H1 (cell line): Measurements from ENCODE around the gene FIGNL2. TPM values are rescaled to one million over a fixed set of nuclear protein-coding genes. Genes with fewer than 3 reads are reported as not detected.

Experiments used
- CTCF ChIA-PET: fragments of 300-600 bp; sonication (Branson Sonifier 250); formaldehyde crosslinking; loops from one replicate; lab custom pipeline; 2021; ENCODE audit not compliant: partially characterized antibody; lab: Charles Lee
- POLR2A ChIA-PET: fragments of 300-600 bp; sonication (Branson Sonifier 250); formaldehyde crosslinking; loops from one replicate; lab custom pipeline; 2021; ENCODE audit warnings: inconsistent platforms; ENCODE audit not compliant: partially characterized antibody; lab: Charles Lee
- DNase-seq, 2 experiments: peaks; one replicate each; pipeline versions ENCODE4 v3.0.0 to v3.0.0-alpha.2; 2010 to 2022; ENCODE audit warnings: low spot score in 2 of 2, low read depth in 1 of 2, mixed read lengths in 1 of 2
- FAIRE-seq: peaks from 2 replicates; lab custom pipeline; 2011; peaks lifted over from hg19 to GRCh38; lab: Jason Lieb, UNC
- H2AFZ ChIP-seq: 2 replicates; pipeline ENCODE4 v1.8.1; 2012; ENCODE audit warnings: low read length, inconsistent platforms
- H2AK5ac ChIP-seq: 2 replicates; pipeline ENCODE4 v1.6.1; 2013; ENCODE audit warnings: low read depth, low read length
- H2BK120ac ChIP-seq: replicated peaks from 2 replicates; pipeline ENCODE3; 2013; ENCODE audit warnings: low read depth, low read length, inconsistent platforms
- H2BK12ac ChIP-seq: 2 replicates; pipeline ENCODE4 v1.6.1; 2013; ENCODE audit warnings: low read depth, low read length
- H2BK15ac ChIP-seq: 2 replicates; pipeline ENCODE4 v1.6.1; 2013; ENCODE audit warnings: low read length
- H2BK20ac ChIP-seq: 2 replicates; pipeline ENCODE4 v1.6.1; 2013; ENCODE audit warnings: low read length
- H2BK5ac ChIP-seq: 2 replicates; pipeline ENCODE4 v1.6.1; 2013; ENCODE audit warnings: low read depth, low read length
- H3K14ac ChIP-seq: 2 replicates; pipeline ENCODE4 v1.6.1; 2013; ENCODE audit warnings: inconsistent platforms; ENCODE audit not compliant: insufficient read length
- H3K18ac ChIP-seq: 2 replicates; pipeline ENCODE4 v1.6.1; 2013; ENCODE audit warnings: low read length; ENCODE audit errors: extremely low read depth
- H3K23ac ChIP-seq: 2 replicates; pipeline ENCODE4 v1.6.1; 2013; ENCODE audit warnings: inconsistent platforms; ENCODE audit not compliant: insufficient read length
- H3K23me2 ChIP-seq: 2 replicates; pipeline ENCODE4 v1.6.1; 2013; ENCODE audit warnings: low read depth, low read length
- H3K27ac ChIP-seq: 2 replicates; pipeline ENCODE4 v1.6.1; 2011; ENCODE audit warnings: low read depth, low read length, inconsistent platforms
- H3K27me3 ChIP-seq, 4 experiments: replicated peaks in 1 of 4; 1 replicate in 1 of 4; 2 replicates in 3 of 4; pipeline versions ENCODE4 v1.6.1 to v1.8.1; 2011 to 2013; ENCODE audit warnings: low read length in 3 of 4, mild to moderate bottlenecking in 3 of 4, inconsistent platforms in 2 of 4, mixed read lengths in 2 of 4, moderate library complexity in 1 of 4; ENCODE audit not compliant: control insufficient read depth in 3 of 4, insufficient read depth in 3 of 4; ENCODE audit errors: extremely low read depth in 1 of 4
- H3K36me3 ChIP-seq, 4 experiments: 2 replicates each; pipeline versions ENCODE4 v1.6.1 to v1.8.1; 2011 to 2013; ENCODE audit warnings: mild to moderate bottlenecking in 4 of 4, low read length in 3 of 4, moderate library complexity in 2 of 4, control low read depth in 1 of 4, inconsistent platforms in 1 of 4; ENCODE audit not compliant: insufficient read depth in 4 of 4, control insufficient read depth in 2 of 4
- H3K4ac ChIP-seq: replicated peaks from 2 replicates; pipeline ENCODE3; 2013; ENCODE audit warnings: low read length, low read depth, mixed read lengths, inconsistent platforms; ENCODE audit not compliant: insufficient read length
- H3K4me1 ChIP-seq, 4 experiments: replicated peaks in 1 of 4; 1 replicate in 1 of 4; 2 replicates in 3 of 4; pipeline versions ENCODE4 v1.6.1 to v1.8.1; 2011 to 2013; ENCODE audit warnings: low read length in 3 of 4, inconsistent platforms in 2 of 4, mixed read lengths in 1 of 4; ENCODE audit not compliant: insufficient read depth in 4 of 4, control insufficient read depth in 3 of 4
- H3K4me2 ChIP-seq, 2 experiments: 2 replicates each; pipeline versions ENCODE4 v1.6.1 to v1.8.1; 2011 to 2013; ENCODE audit warnings: low read depth in 2 of 2, low read length in 2 of 2, control low read depth in 1 of 2, inconsistent platforms in 1 of 2, mild to moderate bottlenecking in 1 of 2; ENCODE audit not compliant: insufficient read depth in 1 of 2
- H3K4me3 ChIP-seq, 4 experiments: fragments of 200-600, 300-600 bp in 1 of 4; sonication (generic), shearing (Covaris generic), sonication (Bioruptor Twin) in 1 of 4; 2 replicates each; pipeline versions ENCODE4 v1.5.1 to v1.8.1; 2011 to 2016; ENCODE audit warnings: low read length in 4 of 4, low read depth in 3 of 4, control low read depth in 2 of 4, inconsistent platforms in 2 of 4, mild to moderate bottlenecking in 2 of 4, mixed read lengths in 1 of 4, moderate library complexity in 1 of 4; ENCODE audit not compliant: insufficient read depth in 2 of 4; ENCODE audit errors: extremely low read depth in 1 of 4
- H3K56ac ChIP-seq: replicated peaks from 2 replicates; pipeline ENCODE3; 2013; ENCODE audit warnings: low read depth, mild to moderate bottlenecking, mixed read lengths, low read length, inconsistent platforms; ENCODE audit not compliant: insufficient read length
- H3K79me1 ChIP-seq: 2 replicates; pipeline ENCODE4 v1.6.1; 2013; ENCODE audit warnings: low read depth, low read length, control low read depth
- H3K79me2 ChIP-seq, 2 experiments: 2 replicates each; pipeline versions ENCODE4 v1.6.1 to v1.8.1; 2012 to 2013; ENCODE audit warnings: low read length in 2 of 2, mild to moderate bottlenecking in 2 of 2, inconsistent platforms in 1 of 2; ENCODE audit not compliant: insufficient read depth in 2 of 2, control insufficient read depth in 1 of 2
- H3K9ac ChIP-seq, 4 experiments: replicated peaks in 1 of 4; 1 replicate in 1 of 4; 2 replicates in 3 of 4; pipeline versions ENCODE4 v1.6.1 to v1.8.1; 2011 to 2013; ENCODE audit warnings: low read depth in 3 of 4, low read length in 3 of 4, control low read depth in 2 of 4, mild to moderate bottlenecking in 2 of 4, moderate library complexity in 2 of 4, inconsistent platforms in 1 of 4; ENCODE audit errors: extremely low read depth in 1 of 4
- H3K9me3 ChIP-seq, 2 experiments: 2 replicates each; pipeline versions ENCODE4 v1.6.1 to v1.8.1; 2012 to 2013; ENCODE audit warnings: mild to moderate bottlenecking in 2 of 2, moderate library complexity in 2 of 2, control low read depth in 1 of 2, inconsistent platforms in 1 of 2, low read depth in 1 of 2, low read length in 1 of 2, mixed read lengths in 1 of 2; ENCODE audit not compliant: insufficient read depth in 2 of 2
- H4K20me1 ChIP-seq, 2 experiments: replicated peaks in 1 of 2; 2 replicates each; pipeline versions ENCODE3 to v1.8.1; 2011 to 2013; ENCODE audit warnings: inconsistent platforms in 2 of 2, low read length in 2 of 2, mild to moderate bottlenecking in 1 of 2; ENCODE audit not compliant: insufficient read depth in 2 of 2, control insufficient read depth in 1 of 2
- H4K5ac ChIP-seq: 2 replicates; pipeline ENCODE4 v1.6.1; 2013; ENCODE audit warnings: low read length, low read depth, mixed read lengths, inconsistent platforms; ENCODE audit not compliant: insufficient read length
- H4K8ac ChIP-seq: 2 replicates; pipeline ENCODE4 v1.8.0; 2013; ENCODE audit warnings: mild to moderate bottlenecking, moderate library complexity, low read length, inconsistent platforms; ENCODE audit not compliant: insufficient read depth; ENCODE audit errors: extremely low read depth
- H4K91ac ChIP-seq: replicated peaks from 2 replicates; pipeline ENCODE3; 2013; ENCODE audit warnings: low read length, mixed read lengths, inconsistent platforms; ENCODE audit not compliant: insufficient read length
- HDAC6 ChIP-seq: IDR thresholded peaks from one replicate; pipeline ENCODE4 v1.7.1; 2012; ENCODE audit warnings: low read depth, mild to moderate bottlenecking, inconsistent platforms, low read length, moderate library complexity
- SP1 ChIP-seq: IDR thresholded peaks from 2 replicates; pipeline ENCODE4 v1.6.1; 2011; ENCODE audit warnings: low read depth, low read length
- TEAD4 ChIP-seq: IDR thresholded peaks from 2 replicates; pipeline ENCODE4 v1.6.1; 2012; ENCODE audit warnings: low read depth, low read length, inconsistent platforms, mixed read lengths
- ZNF274 ChIP-seq: IDR thresholded peaks from 2 replicates; pipeline ENCODE4 v1.7.0; 2012; ENCODE audit warnings: low read length, borderline replicate concordance; ENCODE audit errors: extremely low read depth
- WGBS, 2 experiments: shearing (Covaris generic) in 1 of 2; methylation state at CpG; one replicate each; pipeline versions ENCODE4 v1.1.6 to v1.1.7; 2013 to 2015; ENCODE audit warnings: low lambda C conversion rate in 2 of 2, mixed read lengths in 2 of 2, inconsistent platforms in 1 of 2, low coverage in 1 of 2, missing lambda C conversion rate in 1 of 2; ENCODE audit not compliant: insufficient replicate concordance in 2 of 2, insufficient coverage in 1 of 2, insufficient read length in 1 of 2; ENCODE audit errors: extremely low coverage in 1 of 2, missing lambda C conversion rate in 1 of 2; 5-methylcytosine and 5-hydroxymethylcytosine counted together
- polyA plus RNA-seq, 7 experiments: library from polyadenylated mRNA; depleted of rRNA in 3 of 7; stranded (reverse) in 5 of 7; unstranded in 2 of 7; fragments of >200 nt in 5 of 7; fragments of 200-250 nt in 2 of 7; gene quantifications; 1 replicate in 5 of 7; 2 replicates in 1 of 7; 4 replicates in 1 of 7; pipeline versions ENCODE4 v1.2.1 to v1.2.3, GENCODE V29; 2011 to 2013; ENCODE audit warnings: missing spikeins in 2 of 7, mixed read lengths in 2 of 7
- total RNA-seq: library from RNA; stranded (reverse); fragmentation: NEBNext Ultra II Directional; extraction: Animal tissue kit (Norgen Biotek cat#: 25700); gene quantifications from 2 replicates; pipeline ENCODE4 v1.2.1, GENCODE V29; 2021

The FIGNL2 gene
- total and polyA plus RNA-seq, 2 of the 8 experiments (the other 6 are each of a cell fraction or from before 2014, with no cell fraction given): 6.5 to 7.1 TPM

DNA sequence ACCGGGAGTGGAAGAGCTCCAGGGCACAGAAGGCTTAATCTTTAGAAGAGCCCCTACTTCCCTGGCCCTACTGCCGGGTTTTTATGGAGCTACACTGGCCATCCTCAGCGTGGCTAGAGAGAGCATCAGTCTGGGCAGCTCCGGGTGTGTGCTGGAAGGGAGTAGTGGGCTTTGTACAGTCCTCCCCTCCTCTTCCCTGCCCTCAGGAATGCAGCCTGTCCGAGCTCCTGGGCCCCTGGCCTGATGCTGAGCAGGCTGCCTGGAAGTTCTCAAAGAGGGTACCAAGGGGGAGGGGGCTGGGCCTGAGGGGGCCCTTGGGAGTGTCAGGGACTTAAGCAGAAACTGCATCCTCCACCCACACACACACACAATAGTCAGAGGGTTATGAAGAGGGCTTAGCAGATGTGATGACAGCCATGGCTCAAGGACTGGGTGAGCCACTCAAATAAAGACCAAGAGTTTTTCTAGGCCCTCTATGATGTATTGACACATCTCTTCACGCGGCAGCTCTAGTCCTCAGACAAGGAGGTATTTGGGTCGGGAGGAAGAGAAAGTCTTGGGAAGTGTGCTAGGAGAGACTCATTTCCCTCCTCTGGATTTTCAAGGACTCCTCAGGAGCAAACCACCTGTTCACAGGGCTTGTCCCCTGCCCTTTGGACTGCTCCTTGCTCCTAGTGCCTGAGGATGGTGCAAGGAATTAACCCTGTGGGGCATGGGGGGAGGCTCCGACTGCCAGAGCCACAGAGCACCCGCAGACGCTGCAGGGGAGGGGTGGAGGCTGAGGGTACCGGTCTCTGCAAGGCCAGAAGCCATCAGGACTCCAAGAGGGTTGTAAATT is 16.5 kb upstream of the FIGNL2 start:
- H3K9me3 ChIP-seq: no peaks in the 10 kb centered on the region
- no peak overlapping the region for H2BK120ac ChIP-seq
- WGBS, 2 experiments: 53% methylated on average over 11 of the region's 12 CpGs; no CpG with 5 or more reads in 1 of the 2 experiments
- peak overlapping the region; percentile 77 for H2BK15ac ChIP-seq
- H2BK20ac ChIP-seq: peak overlapping the region; percentile 94
- no peak overlapping the region for H4K5ac ChIP-seq
- no peak overlapping the region for H2AFZ ChIP-seq
- CTCF ChIA-PET: interaction anchor here (0.7 to 6.8 kb wide), 17 partner anchors 9 to 58 kb away, joined by 3 to 90 read pairs (median 5); partner anchors contain the start of genes ANKRD33 and FIGNL2
- peak overlapping the region; percentile 97 for H3K18ac ChIP-seq
- H3K23ac ChIP-seq: no peak overlapping the region
- POLR2A ChIA-PET: interaction anchor here (0.7 to 11.2 kb wide), 25 partner anchors 10 to 445 kb away, joined by 3 to 107 read pairs (median 4); partner anchors contain the start of genes ANKRD33 and FIGNL2
- no peak overlapping the region for H3K56ac ChIP-seq
- peaks cover 0 to 28% (median 21%) of the 10 kb centered on the region in 4 experiments; a peak in 6 of 7 replicates for H3K27me3 ChIP-seq
- no peak overlapping the region for H3K14ac ChIP-seq
- no peaks in the 10 kb centered on the region for H3K79me2 ChIP-seq
- H4K8ac ChIP-seq: no peak overlapping the region
- FAIRE-seq (no peak), DNase-seq (no peak)
- H3K4me3 ChIP-seq: peak overlapping the region; percentile 41 to 73 (median 66)
- peaks cover 23% of the 10 kb centered on the region for H3K23me2 ChIP-seq
- TF ChIP-seq TEAD4 (peak; percentile 71), ZNF274 (no peak), HDAC6 (no peak), SP1 (peak; percentile 13; the same call in 1 of the 2 replicates)
- peak overlapping the region; percentile 60; the same call in 1 of the 2 replicates for H2BK5ac ChIP-seq
- no peak overlapping the region for H3K4ac ChIP-seq
- H3K36me3 ChIP-seq: no peaks in the 10 kb centered on the region
- H3K79me1 ChIP-seq: no peaks in the 10 kb centered on the region
- H3K27ac ChIP-seq: no peak overlapping the region; the same call in 1 of the 2 replicates
- H3K4me2 ChIP-seq: peak overlapping the region; percentile 97 to 100
- H2BK12ac ChIP-seq: peak overlapping the region; percentile 96
- peaks cover 18 to 42% (median 35%) of the 10 kb centered on the region in 4 experiments for H3K4me1 ChIP-seq
- peak overlapping the region; percentile 75 for H2AK5ac ChIP-seq
- peak overlapping the region in 1 of 4 experiments; percentile 18; a peak in 2 of 7 replicates for H3K9ac ChIP-seq
- peak overlapping the region; percentile 31 for H4K91ac ChIP-seq
- no peaks in the 10 kb centered on the region for H4K20me1 ChIP-seq
